Muscle of leg (tissue), 11 donors: ENCODE data around the gene EPB42. TPM values are rescaled to one million over a fixed set of nuclear protein-coding genes. Genes with fewer than 3 reads are reported as not detected.

ENCODE experiments used
- DNase-seq: peaks from one replicate; pipeline ENCODE4 v3.0.0; 2013
- H3K27ac ChIP-seq: one replicate; pipeline ENCODE4 v1.5.1; 2013; ENCODE audit warnings: mild to moderate bottlenecking, low read length, control low read depth
- H3K27me3 ChIP-seq: one replicate; pipeline ENCODE4 v1.6.1; 2013; ENCODE audit warnings: low read length; ENCODE audit not compliant: control insufficient read depth, insufficient read depth
- H3K36me3 ChIP-seq: one replicate; pipeline ENCODE4 v1.6.1; 2013; ENCODE audit warnings: low read length; ENCODE audit not compliant: control insufficient read depth, insufficient read depth
- H3K4me1 ChIP-seq: one replicate; pipeline ENCODE4 v1.6.1; 2013; ENCODE audit warnings: low read length; ENCODE audit not compliant: control insufficient read depth, insufficient read depth
- H3K4me3 ChIP-seq: one replicate; pipeline ENCODE4 v1.5.1; 2013; ENCODE audit warnings: low read length, control low read depth
- H3K9me3 ChIP-seq: replicated peaks from 2 replicates; pipeline ENCODE4 v1.6.1; 2013; ENCODE audit warnings: low read depth, low read length; ENCODE audit not compliant: control insufficient read depth
- WGBS: methylation state at CpG from one replicate; pipeline ENCODE4 v1.1.5; 2013; ENCODE audit warnings: missing lambda C conversion rate; ENCODE audit not compliant: insufficient coverage; 5-methylcytosine and 5-hydroxymethylcytosine counted together
- polyA plus RNA-seq, 8 donors: library from polyadenylated mRNA; unstranded; fragments of 120-200 nt; gene quantifications; one replicate each; pipeline versions ENCODE4 v1.2.1 to v1.2.3, GENCODE V29; 2013; ENCODE audit warnings: inconsistent platforms in 1 of 8, low replicate concordance in 1 of 8; ENCODE audit not compliant: insufficient read length in 8 of 8, insufficient read depth in 1 of 8
- total RNA-seq: library from RNA; stranded (reverse); fragments of 120-200 nt; gene quantifications from one replicate; pipeline ENCODE4 v1.2.4, GENCODE V29; 2013

Gene EPB42
- total and polyA plus RNA-seq, 9 donors: 1.3 to 6.1 (median 3.2) TPM

DNA sequence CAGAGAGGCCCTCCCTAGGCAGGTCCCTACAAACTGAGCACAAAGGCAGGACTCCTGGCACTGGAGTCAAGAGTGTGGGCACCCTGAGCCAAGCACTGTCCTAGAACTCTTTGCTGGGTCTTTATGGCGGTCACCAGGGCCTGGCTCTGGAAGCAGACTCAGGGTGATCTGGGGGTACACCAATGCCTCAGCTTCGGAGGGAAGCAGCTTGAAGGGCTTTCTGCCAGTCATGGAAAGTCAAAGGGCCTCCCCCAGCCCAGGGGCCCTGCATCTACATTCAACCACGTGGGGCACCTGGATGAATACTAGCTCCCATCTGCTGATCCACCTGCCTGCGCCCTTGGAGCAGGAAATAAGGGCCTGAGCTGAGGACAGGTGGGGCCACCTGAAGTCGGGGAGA lies 7.4 kb downstream of the EPB42 start:
- Histone ChIP-seq H3K4me1 (no peaks in the 10 kb centered on the region), H3K27ac (no peak overlapping the region), H3K36me3 (no peaks in the 10 kb centered on the region), H3K4me3 (no peak overlapping the region), H3K27me3 (peaks cover 25% of the 10 kb centered on the region), H3K9me3 (no peaks in the 10 kb centered on the region)
- WGBS: 75% methylated on average over 3 of the region's 5 CpGs
- no peak for DNase-seq

DNA sequence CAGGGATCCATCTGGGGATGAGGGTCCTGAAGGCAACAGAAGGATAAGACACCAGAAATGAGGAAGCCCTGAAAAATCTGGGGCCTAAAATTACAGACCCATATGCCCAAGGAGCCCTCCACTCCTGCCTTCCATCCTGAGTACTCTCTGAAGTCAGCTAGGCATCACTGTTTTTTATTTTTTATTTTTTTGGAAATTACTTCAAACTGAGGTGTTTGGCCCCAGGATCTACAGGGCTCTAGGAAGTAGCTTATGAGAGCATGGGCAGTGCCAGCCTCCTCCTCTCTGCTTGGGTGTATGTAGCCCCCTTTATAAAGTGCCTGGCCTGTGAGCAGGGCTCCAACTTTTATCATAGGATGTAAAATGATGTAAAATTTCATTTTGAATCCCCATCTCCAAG lies 7.9 kb downstream of the EPB42 start:
- Histone ChIP-seq H3K4me3 (no peak overlapping the region), H3K27ac (no peak overlapping the region), H3K36me3 (no peaks in the 10 kb centered on the region), H3K4me1 (no peaks in the 10 kb centered on the region), H3K27me3 (peaks cover 30% of the 10 kb centered on the region), H3K9me3 (no peaks in the 10 kb centered on the region)
- DNase-seq: no peak

DNA sequence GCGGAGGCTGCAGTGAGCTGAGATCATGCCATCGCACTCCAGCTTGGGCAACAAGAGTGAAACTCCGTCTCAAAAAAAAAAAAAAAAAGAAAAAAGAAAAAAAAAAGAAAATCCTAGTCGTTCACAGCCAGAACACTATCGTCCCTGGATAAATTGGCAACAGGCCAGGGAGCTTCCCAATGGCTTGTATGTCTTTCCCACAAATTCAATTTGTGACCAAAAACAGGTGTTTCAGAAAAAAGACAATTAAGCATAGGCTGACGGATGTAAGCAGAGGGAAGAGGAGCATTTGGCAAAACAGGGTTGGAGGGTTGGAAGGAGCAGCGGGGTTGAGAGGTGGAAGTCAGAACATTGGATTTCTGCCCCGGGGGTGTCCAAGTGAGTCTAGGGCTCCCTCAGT lies 8.5 kb downstream of the EPB42 start:
- Histone ChIP-seq H3K9me3 (no peaks in the 10 kb centered on the region), H3K4me3 (no peak overlapping the region), H3K4me1 (no peaks in the 10 kb centered on the region), H3K27ac (no peak overlapping the region), H3K36me3 (no peaks in the 10 kb centered on the region), H3K27me3 (peaks cover 33% of the 10 kb centered on the region)
- DNase-seq: no peak
- 69% methylated on average over 3 of the region's 8 CpGs for WGBS

DNA sequence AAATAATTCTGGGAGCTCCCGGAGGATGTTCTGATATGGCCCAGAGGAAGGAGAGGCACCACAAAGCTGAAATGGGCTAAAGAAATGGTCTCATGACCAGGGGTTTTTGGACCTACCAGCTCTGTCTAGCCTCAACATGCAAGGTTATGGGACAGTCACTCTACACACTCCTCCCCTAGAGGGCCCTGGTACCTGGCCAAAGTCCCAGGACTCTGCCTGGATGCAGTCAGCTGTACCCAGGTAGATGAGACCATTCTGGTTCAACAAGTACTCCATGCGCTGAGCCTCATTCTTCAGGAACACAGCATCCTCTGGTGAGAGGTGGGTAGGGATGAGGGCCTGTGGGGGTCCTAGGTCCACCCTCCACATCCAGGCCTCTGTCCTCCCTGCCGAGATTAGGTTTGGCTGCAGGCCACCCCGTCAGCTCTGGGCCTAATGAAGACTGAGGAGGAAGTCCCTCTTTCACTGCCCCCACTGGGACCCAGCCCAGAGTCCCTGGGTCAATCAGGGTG lies 9.5 kb downstream of the EPB42 start:
- H3K4me3 ChIP-seq: no peak overlapping the region
- H3K36me3 ChIP-seq: no peaks in the 10 kb centered on the region
- H3K27me3 ChIP-seq: peaks cover 33% of the 10 kb centered on the region
- H3K27ac ChIP-seq: no peak overlapping the region
- WGBS: 80% methylated on average over 1 of the region's 4 CpGs
- H3K9me3 ChIP-seq: no peaks in the 10 kb centered on the region
- no peaks in the 10 kb centered on the region for H3K4me1 ChIP-seq
- DNase-seq: no peak

DNA sequence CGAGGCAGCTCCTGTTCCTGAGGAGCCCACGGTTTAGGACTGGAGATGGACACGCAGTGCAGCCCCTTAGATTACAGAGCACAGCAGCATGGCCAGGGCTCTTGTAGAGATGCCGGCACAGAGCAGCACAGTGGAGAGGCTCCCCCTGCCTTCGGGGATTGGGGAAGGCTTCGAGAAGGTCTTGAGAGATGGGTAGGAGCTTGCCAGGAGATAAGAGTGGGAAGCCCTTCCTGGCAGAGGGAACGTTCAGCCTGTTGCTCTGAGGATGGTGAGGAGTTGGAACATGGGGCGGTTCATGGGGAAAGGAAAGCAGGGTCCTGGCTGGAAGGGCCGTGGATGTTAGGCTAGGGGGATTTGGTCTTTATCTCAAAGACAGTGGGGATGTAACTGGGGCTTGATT lies 10.0 kb downstream of the EPB42 start:
- H3K9me3 ChIP-seq: no peaks in the 10 kb centered on the region
- H3K27me3 ChIP-seq: peaks cover 33% of the 10 kb centered on the region
- no peak overlapping the region for H3K4me3 ChIP-seq
- no peak overlapping the region for H3K27ac ChIP-seq
- no peak for DNase-seq
- WGBS: 79% methylated on average over 9 of the region's 9 CpGs
- no peaks in the 10 kb centered on the region for H3K4me1 ChIP-seq
- H3K36me3 ChIP-seq: no peaks in the 10 kb centered on the region

DNA sequence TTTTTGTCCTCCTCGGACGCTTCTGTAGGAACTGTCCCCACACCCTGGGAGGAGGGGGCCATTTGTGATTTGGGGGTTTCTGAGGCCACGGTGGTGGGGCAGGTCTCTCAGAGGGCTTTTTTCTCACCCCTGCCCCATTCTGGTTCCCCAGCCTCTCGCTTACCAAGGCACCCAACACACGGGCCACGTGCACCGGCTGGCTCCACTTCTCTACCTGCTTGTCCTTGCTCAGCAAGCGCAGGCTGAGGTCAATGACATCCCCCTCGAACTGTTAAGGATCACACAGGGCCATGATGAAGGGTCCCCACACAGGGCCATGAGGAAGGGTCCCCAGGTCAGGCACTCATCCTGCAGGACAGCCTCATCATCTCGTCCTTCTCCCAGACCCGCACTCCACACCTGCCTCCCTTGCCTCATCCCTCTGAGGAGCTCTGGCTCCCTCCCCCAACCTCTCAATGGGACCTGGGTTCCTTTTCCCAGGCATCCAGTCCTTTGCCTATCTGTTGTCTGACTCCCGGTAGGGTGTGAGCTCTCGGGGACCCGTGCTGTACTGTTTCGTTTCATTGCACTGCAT lies 10.6 kb downstream of the EPB42 start:
- 85% methylated on average over 10 of the region's 15 CpGs for WGBS
- DNase-seq: no peak
- no peak overlapping the region for H3K27ac ChIP-seq

DNA sequence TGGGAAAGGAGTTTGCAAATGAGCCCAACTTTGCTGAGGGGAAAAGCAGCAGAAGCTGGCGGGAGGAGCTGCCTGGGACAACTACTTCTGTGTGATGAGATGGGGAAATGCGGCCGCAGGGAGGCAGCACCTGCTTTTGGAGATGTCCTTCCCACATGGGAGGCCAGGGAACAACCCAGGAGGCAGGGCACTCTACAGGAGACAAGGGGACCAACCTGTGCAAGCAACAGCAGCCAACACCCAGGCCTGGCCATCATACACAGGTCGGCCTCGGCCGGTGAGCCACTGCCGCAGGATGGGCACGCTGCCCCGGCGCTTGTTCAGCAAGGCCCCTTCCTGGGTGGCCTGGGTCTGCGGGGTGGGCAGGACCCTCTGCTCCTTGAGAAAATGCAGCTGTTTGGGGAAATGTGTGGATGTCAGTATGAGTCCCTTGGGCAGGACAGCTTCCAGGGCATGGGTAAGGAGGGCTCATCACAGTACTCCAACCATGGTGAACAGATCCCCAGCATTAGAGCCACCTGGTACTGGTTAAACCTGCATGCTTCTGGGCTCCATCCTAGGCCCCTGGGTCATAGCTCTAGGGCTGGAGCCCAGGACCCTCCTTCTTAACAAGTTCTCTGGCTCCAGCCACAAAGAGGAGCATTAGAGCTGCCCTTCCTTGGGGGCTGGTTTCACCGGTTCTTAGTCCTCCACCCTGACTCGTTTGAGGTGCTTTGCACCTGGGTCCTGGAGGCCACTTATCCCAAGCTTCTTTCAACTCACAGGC lies 11.6 kb downstream of the EPB42 start:
- no peak overlapping the region for H3K4me3 ChIP-seq
- H3K36me3 ChIP-seq: no peaks in the 10 kb centered on the region
- DNase-seq: no peak
- WGBS: 66% methylated on average over 12 of the region's 13 CpGs
- H3K27me3 ChIP-seq: peaks cover 34% of the 10 kb centered on the region
- no peaks in the 10 kb centered on the region for H3K9me3 ChIP-seq
- H3K27ac ChIP-seq: no peak overlapping the region
- no peaks in the 10 kb centered on the region for H3K4me1 ChIP-seq

More for the DNA sequence above, 10.6 kb downstream of the EPB42 start:
- Histone ChIP-seq H3K4me3 (no peak overlapping the region), H3K9me3 (no peaks in the 10 kb centered on the region), H3K27me3 (peaks cover 33% of the 10 kb centered on the region), H3K36me3 (no peaks in the 10 kb centered on the region), H3K4me1 (no peaks in the 10 kb centered on the region)

DNA sequence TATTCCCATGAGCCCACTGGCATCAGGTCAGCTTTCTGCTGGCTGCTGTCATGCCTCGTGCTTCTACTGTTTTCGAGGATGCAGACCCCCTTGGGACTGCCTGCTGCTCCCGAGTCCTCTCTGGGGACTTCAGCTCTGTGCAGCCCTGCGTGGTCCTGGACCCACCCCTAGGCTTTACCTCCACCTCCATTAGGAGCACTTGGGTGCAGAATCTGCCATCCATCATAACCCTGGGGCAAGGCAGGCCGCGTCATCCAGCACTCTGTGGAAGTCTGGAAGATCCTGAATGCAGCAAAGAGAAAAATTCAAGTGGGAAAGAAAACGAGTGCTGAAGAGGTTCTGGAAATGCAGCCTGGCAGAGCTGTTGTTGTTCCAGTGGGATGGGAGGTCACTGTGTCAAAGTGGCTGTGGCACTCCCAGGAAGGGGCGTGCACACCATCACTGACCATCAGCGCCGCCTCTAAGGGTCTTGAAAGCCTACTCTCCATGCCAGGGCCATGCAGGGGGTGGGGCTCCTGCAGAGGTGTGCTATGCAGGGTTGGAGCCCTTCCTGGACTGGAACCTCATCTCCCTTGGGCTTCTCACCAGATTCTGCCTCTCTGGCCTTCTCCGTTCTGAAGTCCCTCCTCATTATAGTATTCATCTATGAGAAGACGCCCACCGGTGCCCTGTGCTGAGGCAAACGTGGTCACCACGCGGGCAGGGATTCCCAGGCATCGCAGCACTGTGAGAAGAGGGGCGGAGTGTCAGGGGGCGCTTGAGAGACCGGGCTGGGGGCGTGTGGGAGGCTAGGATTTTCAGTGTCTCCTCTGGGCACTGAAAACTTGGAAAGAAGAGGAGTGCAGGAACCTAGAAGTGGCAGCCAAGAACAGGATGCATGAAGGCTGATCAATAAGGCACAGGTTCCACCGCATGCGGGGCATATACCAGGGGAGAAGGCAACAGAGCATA lies 12.5 kb downstream of the EPB42 start:
- H3K4me1 ChIP-seq: no peaks in the 10 kb centered on the region
- H3K27ac ChIP-seq: no peak overlapping the region
- no peaks in the 10 kb centered on the region for H3K36me3 ChIP-seq
- WGBS: 58% methylated on average over 14 of the region's 23 CpGs
- H3K27me3 ChIP-seq: peaks cover 34% of the 10 kb centered on the region
- H3K9me3 ChIP-seq: no peaks in the 10 kb centered on the region
- H3K4me3 ChIP-seq: no peak overlapping the region
- DNase-seq: no peak

DNA sequence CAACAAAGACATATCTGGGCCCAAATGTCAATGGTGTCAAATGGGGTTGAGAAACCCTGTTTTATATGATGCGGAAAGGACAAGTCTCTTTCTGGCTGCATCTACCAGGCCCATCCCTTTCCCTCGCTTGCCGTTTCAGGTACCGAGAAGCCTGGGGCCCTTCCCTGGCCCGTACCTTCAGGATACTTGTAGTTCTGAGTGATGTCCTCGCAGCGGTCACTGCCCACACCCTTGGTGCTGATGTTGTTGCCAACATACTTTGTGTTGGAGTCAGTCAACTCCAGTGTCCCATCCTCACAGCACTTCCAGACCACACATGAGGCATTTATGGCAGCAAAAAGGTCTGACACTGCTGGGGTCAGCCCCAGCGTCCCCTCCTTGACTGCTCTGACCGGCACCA lies 13.8 kb downstream of the EPB42 start:
- WGBS: 78% methylated on average over 6 of the region's 9 CpGs
- H3K36me3 ChIP-seq: no peaks in the 10 kb centered on the region
- no peak for DNase-seq
- no peaks in the 10 kb centered on the region for H3K9me3 ChIP-seq
- no peak overlapping the region for H3K4me3 ChIP-seq
- H3K4me1 ChIP-seq: no peaks in the 10 kb centered on the region
- peaks cover 34% of the 10 kb centered on the region for H3K27me3 ChIP-seq
- no peak overlapping the region for H3K27ac ChIP-seq

DNA sequence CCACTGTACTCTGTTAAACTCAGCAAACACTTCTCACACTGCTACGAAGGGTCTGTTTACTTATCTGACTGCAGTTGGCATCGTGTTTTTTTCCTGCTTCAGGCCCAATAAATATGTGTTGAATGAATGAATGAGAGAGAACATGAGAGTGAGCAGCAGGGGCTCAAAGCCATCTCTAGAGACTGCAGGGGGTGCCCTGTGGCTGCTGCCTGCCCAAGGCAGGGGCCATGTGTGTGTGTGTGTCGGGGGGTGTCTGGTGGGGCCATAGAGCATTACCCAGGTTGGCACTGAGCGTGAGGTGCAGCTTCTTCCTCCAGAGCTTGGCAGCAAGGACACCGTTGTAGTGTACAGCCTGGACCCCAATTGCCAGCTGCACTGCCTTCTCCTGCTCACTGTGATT lies 14.8 kb downstream of the EPB42 start:
- 70% methylated on average over 2 of the region's 5 CpGs for WGBS

More for the DNA sequence above, 14.8 kb downstream of the EPB42 start:
- Histone ChIP-seq H3K4me3 (no peak overlapping the region), H3K9me3 (no peaks in the 10 kb centered on the region), H3K4me1 (no peaks in the 10 kb centered on the region), H3K36me3 (no peaks in the 10 kb centered on the region), H3K27ac (no peak overlapping the region), H3K27me3 (peaks cover 33% of the 10 kb centered on the region)
- no peak for DNase-seq
